Endodermal cell (in vitro differentiated cells): ENCODE measurements around the gene POLR2L. TPM values are rescaled to one million over a fixed set of nuclear protein-coding genes. Genes with fewer than 3 reads are reported as not detected.

Source experiments
- DNase-seq: peaks from one replicate; pipeline ENCODE4 v3.0.0-alpha.2; 2017
- H3K27ac ChIP-seq: 2 replicates; pipeline ENCODE4 v1.5.1; 2013; ENCODE audit warnings: mild to moderate bottlenecking, low read depth, low read length, moderate library complexity
- H3K27me3 ChIP-seq: 2 replicates; pipeline ENCODE4 v1.6.1; 2013; ENCODE audit warnings: mild to moderate bottlenecking, low read length, moderate library complexity; ENCODE audit not compliant: insufficient read depth, control insufficient read depth, poor library complexity, severe bottlenecking
- H3K36me3 ChIP-seq: 2 replicates; pipeline ENCODE4 v1.7.0; 2013; ENCODE audit warnings: mild to moderate bottlenecking, low read length, moderate library complexity; ENCODE audit not compliant: control insufficient read depth, insufficient read depth
- H3K4me1 ChIP-seq: one replicate; pipeline ENCODE4 v1.7.0; 2013; ENCODE audit warnings: low read length; ENCODE audit not compliant: control insufficient read depth, insufficient read depth
- H3K4me3 ChIP-seq: 2 replicates; pipeline ENCODE4 v1.5.1; 2013; ENCODE audit warnings: mild to moderate bottlenecking, low read length, moderate library complexity
- H3K9ac ChIP-seq: 2 replicates; pipeline ENCODE4 v1.6.1; 2013; ENCODE audit warnings: mild to moderate bottlenecking, low read length, moderate library complexity; ENCODE audit not compliant: poor library complexity, severe bottlenecking; ENCODE audit errors: extremely low read depth
- H3K9me3 ChIP-seq: 2 replicates; pipeline ENCODE4 v1.6.1; 2013; ENCODE audit warnings: mild to moderate bottlenecking, low read length, moderate library complexity; ENCODE audit not compliant: control insufficient read depth
- H3K27ac Mint-ChIP-seq: 2 replicates; pipeline ENCODE4 v1.8.0; 2020; ENCODE audit warnings: mixed read lengths
- H3K27me3 Mint-ChIP-seq: 2 replicates; pipeline ENCODE4 v1.8.0; 2021; ENCODE audit warnings: mild to moderate bottlenecking, mixed read lengths; ENCODE audit not compliant: insufficient read depth
- H3K36me3 Mint-ChIP-seq: 2 replicates; pipeline ENCODE4 v1.8.0; 2020; ENCODE audit warnings: low read depth, mixed read lengths
- H3K4me1 Mint-ChIP-seq: 2 replicates; pipeline ENCODE4 v1.8.0; 2020; ENCODE audit warnings: mixed read lengths
- H3K4me3 Mint-ChIP-seq: 2 replicates; pipeline ENCODE4 v1.8.0; 2020; ENCODE audit warnings: mild to moderate bottlenecking, moderate library complexity, mixed read lengths
- H3K9me3 Mint-ChIP-seq: 2 replicates; pipeline ENCODE4 v1.8.0; 2020; ENCODE audit warnings: mild to moderate bottlenecking, mixed read lengths
- WGBS, 2 experiments: methylation state at CpG; one replicate each; pipeline versions ENCODE4 v1.1.5 to v1.1.7; 2013; ENCODE audit warnings: missing lambda C conversion rate in 2 of 2, mixed read lengths in 1 of 2; ENCODE audit not compliant: insufficient coverage in 1 of 2, insufficient read length in 1 of 2; 5-methylcytosine and 5-hydroxymethylcytosine counted together
- total RNA-seq, 2 donors: library from RNA; stranded (reverse); fragmentation: NEBNext Ultra II Directional in 1 of 2; extraction: Animal tissue kit (Norgen Biotek cat#: 25700) in 1 of 2; gene quantifications; 2 replicates in 1 of 2; 3 replicates in 1 of 2; pipeline ENCODE4 v1.2.1, GENCODE V29; 2021
- TF ChIP-seq, protein P1 (sequence below): fragments of 200-600 bp; sonication (generic); conservative IDR thresholded peaks from 2 replicates; pipeline ENCODE4 v1.5.0; 2021; ENCODE audit warnings: antibody characterized with exemption, mild to moderate bottlenecking

Gene POLR2L
- total RNA-seq, 2 donors from 2014 or later: 139 to 148 TPM

DNA sequence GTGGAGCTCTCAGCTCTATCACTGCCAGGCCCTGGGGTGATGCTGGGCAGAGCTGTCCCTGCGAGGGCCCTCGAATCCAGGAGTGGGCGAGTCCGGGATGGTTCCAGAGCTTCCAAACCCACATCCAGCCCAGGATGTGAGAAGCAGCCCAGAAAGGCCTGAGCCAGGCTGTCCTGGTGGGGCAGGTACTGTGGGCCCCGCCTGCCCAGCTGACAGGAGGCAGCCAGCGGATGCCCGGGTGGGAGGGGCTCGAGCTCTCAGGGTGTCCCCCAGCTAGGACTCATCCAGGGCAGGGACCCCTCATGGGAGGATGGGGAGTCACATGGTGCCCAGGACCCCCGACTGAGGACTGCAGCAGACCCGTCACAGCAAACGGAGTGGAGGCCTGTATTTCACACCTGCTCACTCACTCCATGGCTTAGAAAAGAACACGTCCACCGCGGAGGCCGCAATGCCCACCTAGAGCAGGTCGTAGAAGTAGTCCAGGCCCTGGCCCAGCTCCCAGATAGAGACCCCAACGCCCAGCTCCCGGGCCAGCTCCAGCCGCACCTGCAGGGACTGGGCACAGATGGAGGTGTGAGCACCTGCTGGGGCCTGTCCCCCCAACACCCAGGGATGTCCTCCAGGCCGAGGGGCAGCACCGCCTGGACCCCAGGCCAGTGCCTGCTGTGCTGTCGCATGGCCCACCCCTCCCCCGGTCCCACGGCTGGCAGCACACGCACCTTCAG, 27.2 kb upstream of the POLR2L start:
- no peak for DNase-seq
- no peaks in the 10 kb centered on the region for H3K9me3 ChIP-seq
- Mint-ChIP-seq H3K36me3 (peaks cover 10% of the 10 kb centered on the region), H3K9me3 (no peaks in the 10 kb centered on the region), H3K27ac (no peak overlapping the region), H3K4me1 (no peaks in the 10 kb centered on the region), H3K4me3 (no peak overlapping the region), H3K27me3 (no peaks in the 10 kb centered on the region)
- TF ChIP-seq, protein P1, sequence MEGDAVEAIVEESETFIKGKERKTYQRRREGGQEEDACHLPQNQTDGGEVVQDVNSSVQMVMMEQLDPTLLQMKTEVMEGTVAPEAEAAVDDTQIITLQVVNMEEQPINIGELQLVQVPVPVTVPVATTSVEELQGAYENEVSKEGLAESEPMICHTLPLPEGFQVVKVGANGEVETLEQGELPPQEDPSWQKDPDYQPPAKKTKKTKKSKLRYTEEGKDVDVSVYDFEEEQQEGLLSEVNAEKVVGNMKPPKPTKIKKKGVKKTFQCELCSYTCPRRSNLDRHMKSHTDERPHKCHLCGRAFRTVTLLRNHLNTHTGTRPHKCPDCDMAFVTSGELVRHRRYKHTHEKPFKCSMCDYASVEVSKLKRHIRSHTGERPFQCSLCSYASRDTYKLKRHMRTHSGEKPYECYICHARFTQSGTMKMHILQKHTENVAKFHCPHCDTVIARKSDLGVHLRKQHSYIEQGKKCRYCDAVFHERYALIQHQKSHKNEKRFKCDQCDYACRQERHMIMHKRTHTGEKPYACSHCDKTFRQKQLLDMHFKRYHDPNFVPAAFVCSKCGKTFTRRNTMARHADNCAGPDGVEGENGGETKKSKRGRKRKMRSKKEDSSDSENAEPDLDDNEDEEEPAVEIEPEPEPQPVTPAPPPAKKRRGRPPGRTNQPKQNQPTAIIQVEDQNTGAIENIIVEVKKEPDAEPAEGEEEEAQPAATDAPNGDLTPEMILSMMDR: no peak
- 82 to 87% methylated on average over 17 to 25 of the region's 25 CpGs for WGBS, 2 experiments
- H3K9ac ChIP-seq: no peak overlapping the region
- peak overlapping the region; percentile 24 for H3K27ac ChIP-seq
- no peaks in the 10 kb centered on the region for H3K4me1 ChIP-seq
- no peaks in the 10 kb centered on the region for H3K27me3 ChIP-seq
- peaks cover 3% of the 10 kb centered on the region for H3K36me3 ChIP-seq
- no peak overlapping the region for H3K4me3 ChIP-seq

DNA sequence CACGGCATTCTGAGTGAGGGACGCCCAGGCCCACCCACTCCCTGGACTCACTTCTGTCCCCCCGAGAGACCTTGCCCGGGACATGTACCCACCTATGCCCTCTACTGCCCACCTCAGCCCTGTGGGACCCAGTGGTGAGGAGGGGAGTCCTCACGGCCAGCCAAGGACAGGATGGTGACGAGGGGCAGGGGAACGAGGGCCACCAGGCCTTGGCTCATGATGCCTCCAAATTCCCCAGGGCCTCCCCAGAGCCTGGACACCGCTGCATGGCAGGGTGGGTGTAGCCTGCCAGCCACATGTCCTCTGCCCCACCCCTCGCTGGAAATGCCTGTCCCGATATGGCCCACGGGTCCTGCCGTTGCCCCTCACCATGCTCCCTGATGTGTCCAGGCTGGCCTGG, 26.5 kb upstream of the POLR2L start:
- Mint-ChIP-seq H3K4me3 (no peak overlapping the region), H3K36me3 (peaks cover 6% of the 10 kb centered on the region), H3K4me1 (no peaks in the 10 kb centered on the region), H3K27me3 (no peaks in the 10 kb centered on the region), H3K9me3 (no peaks in the 10 kb centered on the region), H3K27ac (no peak overlapping the region)
- TF ChIP-seq, protein P1: no peak
- 86 to 89% methylated on average over 3 to 12 of the region's 12 CpGs for WGBS, 2 experiments
- H3K27me3 ChIP-seq: no peaks in the 10 kb centered on the region
- H3K9ac ChIP-seq: no peak overlapping the region
- H3K4me3 ChIP-seq: no peak overlapping the region
- DNase-seq: no peak
- no peak overlapping the region for H3K27ac ChIP-seq
- no peaks in the 10 kb centered on the region for H3K36me3 ChIP-seq
- no peaks in the 10 kb centered on the region for H3K4me1 ChIP-seq
- no peaks in the 10 kb centered on the region for H3K9me3 ChIP-seq

DNA sequence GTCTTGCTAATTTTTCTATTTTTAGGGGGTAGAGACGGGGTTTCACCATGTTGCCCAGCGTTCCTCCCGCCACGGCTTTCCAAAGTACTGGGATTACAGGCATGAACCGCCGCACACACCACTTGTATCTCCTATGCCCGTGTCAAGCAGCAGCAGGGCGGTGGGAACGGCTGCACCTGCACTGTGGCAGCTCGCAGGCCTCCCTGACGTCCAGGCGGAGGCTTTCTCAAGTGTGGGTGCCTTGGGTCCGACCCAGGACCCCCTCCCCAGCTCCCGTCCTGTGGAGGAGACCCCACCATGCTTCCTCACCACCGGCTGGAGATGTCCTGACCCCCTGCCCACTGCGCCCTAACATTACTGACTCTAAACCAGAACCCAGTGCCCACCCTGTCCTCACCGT, 26.1 kb upstream of the POLR2L start:
- Mint-ChIP-seq H3K9me3 (no peaks in the 10 kb centered on the region), H3K27me3 (no peaks in the 10 kb centered on the region), H3K4me3 (no peak overlapping the region), H3K36me3 (peaks cover 2% of the 10 kb centered on the region), H3K27ac (no peak overlapping the region), H3K4me1 (no peaks in the 10 kb centered on the region)
- TF ChIP-seq, protein P1: no peak
- Histone ChIP-seq H3K27me3 (no peaks in the 10 kb centered on the region), H3K9ac (no peak overlapping the region), H3K4me3 (no peak overlapping the region), H3K27ac (no peak overlapping the region), H3K9me3 (no peaks in the 10 kb centered on the region), H3K36me3 (no peaks in the 10 kb centered on the region), H3K4me1 (no peaks in the 10 kb centered on the region)
- no peak for DNase-seq
- WGBS, 2 experiments: 92 to 98% methylated on average over 11 to 17 of the region's 17 CpGs
